Stimulated activated CD8-positive, alpha-beta memory T cell treated with anti-CD3 and anti-CD28 coated beads, Interleukin-12 subunit alpha, Interleukin-12 subunit beta, amount 100 ng/mL, for 24 hours (primary cell): ENCODE results near the gene NRBF2.

Experiments
- DNase-seq: peaks from one replicate; pipeline ENCODE4 v3.0.0-alpha.2; 2020; ENCODE audit errors: extremely low read depth

The NRBF2 gene

DNA sequence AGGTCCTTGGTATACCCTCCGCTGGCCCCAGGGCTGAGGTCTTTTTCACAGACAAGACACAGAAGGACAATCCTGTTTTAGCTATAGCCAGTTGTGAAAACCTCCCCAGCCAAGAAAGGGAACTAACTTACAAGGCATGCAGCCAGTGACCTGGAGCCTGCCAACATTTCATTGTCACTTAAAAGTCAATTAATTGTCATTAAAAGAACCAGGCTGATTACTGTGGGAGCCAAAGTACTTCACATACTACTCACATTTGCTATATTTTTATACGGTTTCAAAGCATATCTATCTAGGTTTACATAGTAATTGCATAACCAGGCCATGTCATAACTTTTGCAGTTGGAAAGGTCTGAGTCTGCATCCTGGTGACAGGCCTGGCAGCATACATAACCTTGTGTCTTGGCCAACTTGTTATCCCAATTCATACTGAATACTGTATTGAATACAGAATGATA, 31.1 kb downstream of the NRBF2 start:
- DNase-seq = no peak

DNA sequence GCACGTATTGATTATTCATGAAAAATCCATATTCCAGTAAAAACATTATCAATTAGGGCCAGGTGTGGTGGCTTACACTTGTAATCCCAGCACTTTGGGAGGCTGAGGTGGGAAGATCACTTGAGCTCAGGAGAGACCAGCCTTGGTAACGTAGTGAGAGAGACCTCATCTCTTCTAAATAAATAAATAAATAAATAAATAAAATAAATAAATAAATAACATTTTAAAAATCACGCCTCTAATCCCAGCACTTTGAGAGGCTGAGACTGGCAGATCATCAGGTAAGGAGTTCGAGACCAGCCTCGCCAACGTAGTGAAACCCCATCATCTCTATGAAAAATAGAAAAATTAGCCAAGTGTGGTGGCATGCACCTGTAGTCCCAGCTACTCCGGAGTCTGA, 32.1 kb downstream of the NRBF2 start:
- no peak for DNase-seq

DNA sequence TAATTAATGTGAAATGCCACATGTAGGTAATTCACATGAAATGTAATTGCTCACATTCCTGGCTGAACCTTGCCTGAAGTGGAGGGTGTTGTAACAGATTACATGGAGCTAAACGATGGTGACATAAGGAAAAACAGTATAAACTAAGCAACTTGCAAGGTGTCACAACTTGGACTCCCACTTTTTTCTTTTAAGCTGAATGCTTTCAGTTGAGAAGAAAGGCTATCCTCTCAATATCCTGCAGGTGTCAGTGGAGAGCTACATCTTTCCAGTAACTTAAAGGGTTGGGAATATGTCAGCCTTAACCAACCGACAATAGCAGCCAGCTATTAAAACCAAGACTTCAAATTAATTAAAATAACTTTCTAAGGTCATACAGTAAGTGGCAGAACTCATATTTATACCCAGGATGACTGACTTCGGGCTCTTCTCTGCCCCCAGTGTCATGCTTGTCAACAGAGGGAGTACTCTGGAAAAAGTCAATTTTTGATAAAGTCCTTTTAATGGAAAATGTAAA, 33.7 kb downstream of the NRBF2 start:
- no peak for DNase-seq

DNA sequence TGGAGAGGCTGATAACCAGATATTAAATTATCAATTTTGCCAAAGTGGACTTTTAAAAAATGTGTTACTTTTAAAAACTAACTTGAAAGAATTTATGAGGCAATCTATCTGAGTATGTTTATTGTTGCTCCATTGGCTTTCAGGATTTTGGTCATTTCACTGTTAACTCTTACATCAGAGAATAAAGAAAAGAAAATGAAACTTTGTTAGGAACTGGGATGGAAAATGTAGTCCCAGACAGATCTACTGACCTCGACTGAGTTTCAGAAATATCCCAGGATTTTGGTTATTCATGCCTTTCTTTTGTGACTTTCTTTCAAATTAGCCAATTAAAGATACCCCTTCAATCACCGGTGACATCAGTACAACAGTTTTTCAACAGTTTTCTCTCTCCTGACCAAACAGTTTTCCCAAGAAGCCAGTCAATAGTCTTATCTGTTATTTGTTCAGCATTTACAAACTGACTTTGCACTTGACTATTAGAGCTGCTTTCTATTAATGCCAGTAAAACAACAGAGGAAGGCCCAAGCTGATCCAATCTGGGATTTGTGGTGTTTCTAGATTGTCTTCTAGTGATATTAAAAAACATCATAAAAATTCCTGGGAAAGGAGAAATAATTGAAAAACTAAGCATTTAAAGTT, 35.8 kb downstream of the NRBF2 start:
- DNase-seq = no peak

DNA sequence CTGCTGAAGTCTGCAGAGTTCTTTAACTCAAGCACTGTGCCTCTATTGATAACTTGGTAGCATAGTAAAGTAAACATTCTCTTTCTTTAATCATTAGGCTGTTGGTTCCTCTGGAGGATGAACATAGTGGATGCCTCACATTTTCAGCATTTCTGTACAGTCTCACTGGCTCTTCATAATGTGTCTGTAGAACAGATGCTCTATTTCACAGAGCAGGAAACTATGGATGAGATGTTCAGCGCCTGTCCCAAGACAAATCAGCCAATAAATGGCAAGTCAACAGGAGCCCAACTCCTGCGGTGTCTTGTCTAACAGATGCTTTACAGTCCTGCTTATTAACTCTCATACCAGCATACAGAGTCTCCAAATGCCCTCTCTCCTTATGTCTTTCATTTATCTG, 36.5 kb downstream of the NRBF2 start:
- no peak for DNase-seq

DNA sequence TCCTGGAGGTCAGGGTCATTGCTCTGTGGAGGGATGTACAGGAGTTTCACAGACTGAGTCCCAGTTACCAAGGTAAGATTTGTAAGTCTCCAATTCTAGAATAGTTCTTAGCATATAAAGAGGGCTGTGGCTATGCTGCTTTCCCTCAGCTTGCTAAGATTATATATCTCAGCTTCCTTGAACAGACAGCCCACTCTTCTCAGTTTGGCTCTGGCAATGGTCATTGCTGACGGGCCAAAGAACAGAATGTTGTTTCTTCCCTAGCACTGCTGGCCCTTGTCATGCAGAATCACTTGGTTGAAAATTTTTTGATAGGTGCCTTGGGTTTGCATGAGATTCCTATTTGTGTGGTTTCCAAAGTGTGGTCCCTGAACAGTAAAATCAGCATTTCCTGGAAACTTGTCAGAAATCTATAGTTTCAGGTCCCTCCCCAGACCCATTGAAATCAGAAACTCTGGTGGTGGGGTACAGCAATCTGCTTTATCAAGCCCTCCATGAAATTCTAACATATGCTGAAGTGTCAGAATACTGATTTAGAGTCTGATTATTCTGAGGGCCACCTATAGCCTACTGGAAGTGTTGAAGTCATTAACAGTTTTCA, 38.2 kb downstream of the NRBF2 start:
- DNase-seq = no peak

DNA sequence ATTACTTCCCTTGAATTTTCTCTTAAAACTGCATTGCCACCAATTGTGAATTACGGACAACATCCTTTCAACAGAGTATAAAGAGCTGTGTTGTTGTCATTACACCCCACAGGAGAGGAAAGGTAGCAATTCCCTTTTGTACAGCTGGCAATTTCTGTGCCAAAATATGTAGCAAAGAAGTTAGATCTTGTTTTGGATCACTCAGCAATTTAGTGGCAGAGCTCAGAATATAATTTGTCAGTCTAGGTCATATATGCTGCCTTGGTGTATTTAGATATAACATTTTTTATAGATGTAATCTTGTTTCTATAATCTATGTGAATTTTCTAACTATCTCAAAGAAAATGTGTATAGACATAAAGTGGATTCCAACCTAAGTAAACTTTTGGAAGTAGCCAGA, 38.8 kb downstream of the NRBF2 start:
- DNase-seq = no peak

DNA sequence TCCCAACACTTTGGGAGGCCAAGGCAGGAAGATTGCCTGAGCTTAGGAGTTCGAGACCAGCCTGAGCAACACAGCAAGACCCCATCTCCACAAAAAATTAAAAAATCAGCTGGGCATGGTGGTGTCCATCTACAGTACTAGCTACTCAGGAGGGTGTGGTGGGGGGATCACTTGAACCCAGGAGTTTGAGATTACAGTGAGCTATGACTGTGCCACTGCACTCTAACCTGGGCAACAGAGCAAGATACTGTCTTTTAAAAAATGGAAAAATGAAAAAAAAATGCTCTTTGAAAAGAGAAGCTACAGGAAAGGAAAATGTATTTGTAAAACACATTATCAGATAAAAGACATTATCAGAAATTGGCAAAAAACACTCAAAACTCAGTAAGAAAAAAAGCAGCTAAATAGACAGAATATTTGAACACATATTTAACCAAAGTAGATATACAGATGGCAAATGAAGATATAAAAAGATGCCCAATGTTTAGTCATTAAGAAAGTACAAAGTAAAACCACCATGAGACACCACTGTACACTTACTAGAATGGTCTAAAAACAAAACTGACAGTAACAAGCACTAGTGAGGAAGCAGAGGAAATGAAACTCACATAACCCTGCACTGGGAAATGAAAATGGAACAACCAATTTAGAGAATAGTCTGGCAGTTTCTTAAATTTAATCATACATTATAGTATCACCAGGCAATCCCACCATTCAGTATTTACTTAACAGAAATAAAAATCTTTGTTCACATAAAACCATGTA, 40.5 kb downstream of the NRBF2 start:
- DNase-seq = no peak

DNA sequence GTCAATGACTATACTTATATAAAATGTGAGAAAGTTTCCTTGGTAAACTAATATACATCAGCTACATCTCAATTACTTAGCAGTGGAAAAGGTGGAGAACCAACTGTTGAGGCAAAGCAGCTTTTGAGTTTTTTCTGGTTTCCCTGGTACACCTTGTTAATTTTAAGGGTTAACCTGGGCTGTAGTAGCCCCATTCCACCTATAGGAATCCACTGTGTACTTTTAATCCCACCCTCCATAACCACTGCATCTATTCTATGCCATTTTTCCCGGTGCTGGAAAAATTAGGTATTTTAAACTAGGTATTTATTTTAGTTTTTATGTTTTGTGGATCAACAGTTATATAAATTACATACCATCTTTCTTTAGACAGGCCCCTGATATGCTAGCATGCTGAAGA, 42.4 kb downstream of the NRBF2 start:
- no peak for DNase-seq

DNA sequence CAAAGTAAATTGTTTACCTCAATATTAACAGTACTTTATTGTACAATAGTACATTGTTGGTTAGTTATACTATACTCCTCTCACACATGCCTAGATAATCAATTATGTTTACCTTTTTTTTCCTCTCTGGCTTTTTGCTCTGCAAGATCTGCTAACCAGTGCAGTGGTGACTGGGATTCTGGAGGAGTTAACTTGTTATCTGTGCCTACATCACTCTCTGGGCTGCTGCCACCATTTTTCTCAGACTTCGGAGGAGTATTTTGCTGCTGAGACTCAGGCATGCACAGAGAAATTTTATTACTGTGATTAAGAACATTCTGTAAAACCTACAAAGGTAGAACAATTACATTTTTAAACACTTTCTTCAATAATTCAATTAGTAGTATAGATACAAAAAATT, 59.7 kb downstream of the NRBF2 start:
- no peak for DNase-seq

DNA sequence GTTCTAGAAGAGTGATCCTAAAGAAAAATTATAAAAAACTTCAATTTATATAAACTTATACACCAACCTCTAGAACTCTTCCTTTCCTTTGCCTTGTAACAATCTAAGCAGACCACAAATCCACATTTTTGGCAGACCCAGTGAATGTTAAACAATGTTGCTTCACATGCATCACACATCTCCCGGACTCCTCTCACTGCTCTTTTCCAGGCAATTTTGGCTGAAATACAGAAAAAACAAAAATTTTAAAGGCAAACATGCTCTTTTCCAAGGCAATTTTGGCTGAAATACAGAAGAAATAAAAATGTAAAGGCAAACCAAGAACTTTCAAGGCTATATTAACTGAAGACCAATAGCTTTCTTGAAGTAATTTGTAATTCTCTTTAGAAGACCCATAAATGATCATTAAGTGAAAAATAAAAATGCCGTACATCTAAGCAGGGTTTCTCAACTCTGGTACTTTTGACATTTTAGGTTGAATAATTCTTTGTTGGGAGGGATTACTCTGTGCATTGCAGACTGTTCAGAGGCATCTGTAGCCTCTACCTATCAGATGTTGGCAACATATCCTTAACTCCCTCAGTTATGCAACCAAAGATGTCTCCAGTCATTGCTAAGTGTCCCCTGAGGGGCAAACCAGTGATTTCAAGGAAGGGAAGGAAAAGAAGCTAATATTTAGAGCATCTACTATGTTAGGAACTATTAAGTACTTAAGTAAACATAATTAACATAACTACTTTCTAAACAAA, 64.4 kb downstream of the NRBF2 start:
- DNase-seq = no peak

DNA sequence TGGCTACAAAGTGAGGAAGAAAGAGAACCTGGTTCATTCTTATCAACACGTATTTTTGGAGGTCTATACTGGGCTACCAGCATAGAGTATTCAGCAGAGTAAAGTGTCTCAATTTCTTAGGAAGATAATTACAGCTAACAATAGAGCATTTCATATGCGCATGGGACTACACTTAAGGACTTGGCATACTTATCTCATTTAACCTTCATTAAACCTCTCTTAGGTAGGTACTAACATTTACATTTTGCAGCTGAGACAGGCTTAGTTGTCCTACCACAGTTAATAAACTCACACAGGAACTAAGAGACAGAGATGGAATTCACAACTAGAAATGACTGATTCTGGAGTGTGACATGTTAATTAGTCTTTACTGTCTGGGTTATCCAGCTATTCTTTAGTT, 66.6 kb downstream of the NRBF2 start:
- no peak for DNase-seq

DNA sequence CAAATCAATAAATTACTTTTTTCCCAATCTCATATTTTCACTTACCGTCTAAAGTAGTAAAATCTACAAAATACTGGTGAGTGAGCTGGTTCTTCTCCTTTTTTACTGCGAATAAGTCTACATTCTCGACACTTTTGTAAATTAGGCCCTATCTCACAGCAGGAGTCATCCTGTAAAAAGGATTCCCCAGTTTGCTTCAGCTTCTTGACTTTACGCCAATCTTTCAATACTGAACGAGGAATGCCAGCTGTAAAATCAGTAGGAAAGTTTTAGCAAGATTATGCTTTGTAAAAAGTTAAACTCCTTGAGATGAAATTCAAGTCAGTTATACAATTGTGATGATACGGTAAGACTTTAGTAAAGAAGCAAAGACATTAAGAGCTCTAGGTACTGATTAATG, 67.3 kb downstream of the NRBF2 start:
- DNase-seq = no peak

DNA sequence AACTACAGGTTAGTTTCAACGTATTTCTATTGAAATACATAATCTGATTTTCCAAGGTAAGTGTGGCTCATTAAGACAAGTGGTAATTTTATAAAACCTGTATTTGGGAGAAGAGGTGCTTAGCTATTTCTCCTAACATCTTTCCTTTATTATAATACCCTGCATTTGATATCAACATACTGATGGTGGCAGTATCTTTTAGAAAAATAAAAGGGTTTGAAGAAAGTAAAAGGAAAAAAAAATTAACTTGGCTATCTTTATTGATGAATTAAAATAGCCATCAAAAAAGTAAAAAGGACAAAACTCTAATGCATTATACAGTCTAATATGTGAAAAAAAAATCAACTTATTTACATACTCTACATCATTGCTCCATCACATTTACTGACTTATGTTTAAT, 68.0 kb downstream of the NRBF2 start:
- DNase-seq = no peak
